PC-9 (cell line): ENCODE results near the gene ABCG4.

ENCODE experiments used
- EZH2 ChIP-seq: fragments of 200-600 bp; sonication (generic); IDR thresholded peaks from 2 replicates; pipeline ENCODE4 v1.8.0; 2017; ENCODE audit warnings: antibody characterized with exemption, low read depth
- TF ChIP-seq, protein P1 (sequence below): fragments of 200-600 bp; sonication (generic); conservative IDR thresholded peaks from 2 replicates; pipeline ENCODE4 v1.6.1; 2017; ENCODE audit warnings: mixed run types, antibody characterized with exemption, mild to moderate bottlenecking, moderate library complexity

DNA sequence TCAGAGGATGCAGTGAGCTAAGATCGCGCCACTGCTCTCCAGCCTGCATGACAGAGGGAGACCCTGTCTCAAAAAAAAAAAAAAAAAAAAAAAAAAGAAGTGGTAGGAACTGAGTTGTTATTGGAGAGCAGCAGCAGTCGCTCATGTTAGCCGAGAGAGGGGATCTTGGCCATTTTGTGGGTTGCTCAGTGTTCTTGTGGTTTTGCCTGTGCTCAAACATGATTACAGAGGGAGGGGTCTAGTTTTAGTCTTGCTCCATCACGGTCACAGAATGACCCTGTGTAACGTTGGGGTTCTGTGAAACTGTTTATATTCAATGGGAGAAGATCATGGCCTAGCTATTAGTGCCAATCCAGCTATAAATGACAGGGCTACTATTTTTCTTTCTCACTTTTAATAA is 49.1 kb upstream of the ABCG4 start:
- TF ChIP-seq, protein P1, sequence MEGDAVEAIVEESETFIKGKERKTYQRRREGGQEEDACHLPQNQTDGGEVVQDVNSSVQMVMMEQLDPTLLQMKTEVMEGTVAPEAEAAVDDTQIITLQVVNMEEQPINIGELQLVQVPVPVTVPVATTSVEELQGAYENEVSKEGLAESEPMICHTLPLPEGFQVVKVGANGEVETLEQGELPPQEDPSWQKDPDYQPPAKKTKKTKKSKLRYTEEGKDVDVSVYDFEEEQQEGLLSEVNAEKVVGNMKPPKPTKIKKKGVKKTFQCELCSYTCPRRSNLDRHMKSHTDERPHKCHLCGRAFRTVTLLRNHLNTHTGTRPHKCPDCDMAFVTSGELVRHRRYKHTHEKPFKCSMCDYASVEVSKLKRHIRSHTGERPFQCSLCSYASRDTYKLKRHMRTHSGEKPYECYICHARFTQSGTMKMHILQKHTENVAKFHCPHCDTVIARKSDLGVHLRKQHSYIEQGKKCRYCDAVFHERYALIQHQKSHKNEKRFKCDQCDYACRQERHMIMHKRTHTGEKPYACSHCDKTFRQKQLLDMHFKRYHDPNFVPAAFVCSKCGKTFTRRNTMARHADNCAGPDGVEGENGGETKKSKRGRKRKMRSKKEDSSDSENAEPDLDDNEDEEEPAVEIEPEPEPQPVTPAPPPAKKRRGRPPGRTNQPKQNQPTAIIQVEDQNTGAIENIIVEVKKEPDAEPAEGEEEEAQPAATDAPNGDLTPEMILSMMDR, result no peak
- no peak for TF ChIP-seq EZH2
